Vagina (tissue), 2 donors: ENCODE results near the gene PSMB7. TPM values are rescaled to one million over a fixed set of nuclear protein-coding genes. Genes with fewer than 3 reads are reported as not detected.
A peak's percentile ranks its signal among the peaks of the same experiment; 100 is the strongest.

Experiments used
- DNase-seq, 2 donors: peaks; one replicate each; pipeline ENCODE4 v3.0.0-alpha.2; 2017; ENCODE audit errors: extremely low spot score in 2 of 2
- H3K27ac ChIP-seq: fragments of 200-600 bp; sonication (generic); one replicate; pipeline ENCODE4 v1.5.1; 2019
- H3K27me3 ChIP-seq: fragments of 200-600 bp; sonication (generic); one replicate; pipeline ENCODE4 v1.5.1; 2019
- H3K36me3 ChIP-seq, 2 donors: fragments of 200-600 bp; sonication (generic); one replicate each; pipeline ENCODE4 v1.5.1; 2017 to 2019
- H3K4me1 ChIP-seq: fragments of 200-600 bp; sonication (generic); one replicate; pipeline ENCODE4 v1.5.1; 2019
- H3K4me3 ChIP-seq, 2 donors: fragments of 200-600 bp; sonication (generic); 1 replicate in 1 of 2; 2 replicates in 1 of 2; pipeline ENCODE4 v1.5.1; 2016 to 2019
- H3K9me3 ChIP-seq: fragments of 200-600 bp; sonication (generic); one replicate; pipeline ENCODE4 v1.5.1; 2019
- CTCF ChIP-seq, 3 experiments: fragments of 450-650 bp in 2 of 3; fragments of 200-600 bp in 1 of 3; sonication (generic) in 1 of 3; IDR thresholded peaks; one replicate each; pipeline ENCODE4 v1.5.1; 2017 to 2019; ENCODE audit warnings: antibody characterized with exemption in 3 of 3, mild to moderate bottlenecking in 2 of 3, moderate library complexity in 2 of 3
- POLR2A ChIP-seq, 2 donors: fragments of 450-650 bp; IDR thresholded peaks; one replicate each; pipeline ENCODE4 v1.6.1; 2017; ENCODE audit warnings: antibody characterized with exemption in 2 of 2, mild to moderate bottlenecking in 2 of 2, moderate library complexity in 2 of 2
- POLR2AphosphoS5 ChIP-seq, 2 donors: sonication (generic); formaldehyde crosslinking; IDR thresholded peaks; one replicate each; pipeline ENCODE4 v1.9.0; 2017; ENCODE audit warnings: antibody characterized with exemption in 2 of 2, mild to moderate bottlenecking in 2 of 2, low read depth in 1 of 2; ENCODE audit not compliant: insufficient read depth in 1 of 2
- intact Hi-C: fragments of 100-400 bp; cut with DNase I; formaldehyde crosslinking; loops from one replicate; pipeline ENCODE4 v1.15.1; 2023
- total RNA-seq: library from RNA; depleted of rRNA; stranded (reverse); fragments of >200 nt; gene quantifications from one replicate; pipeline ENCODE4 v1.2.3, GENCODE V29; 2016

The PSMB7 gene
- total RNA-seq, 1 donor from 2014 or later, result 121 TPM

DNA sequence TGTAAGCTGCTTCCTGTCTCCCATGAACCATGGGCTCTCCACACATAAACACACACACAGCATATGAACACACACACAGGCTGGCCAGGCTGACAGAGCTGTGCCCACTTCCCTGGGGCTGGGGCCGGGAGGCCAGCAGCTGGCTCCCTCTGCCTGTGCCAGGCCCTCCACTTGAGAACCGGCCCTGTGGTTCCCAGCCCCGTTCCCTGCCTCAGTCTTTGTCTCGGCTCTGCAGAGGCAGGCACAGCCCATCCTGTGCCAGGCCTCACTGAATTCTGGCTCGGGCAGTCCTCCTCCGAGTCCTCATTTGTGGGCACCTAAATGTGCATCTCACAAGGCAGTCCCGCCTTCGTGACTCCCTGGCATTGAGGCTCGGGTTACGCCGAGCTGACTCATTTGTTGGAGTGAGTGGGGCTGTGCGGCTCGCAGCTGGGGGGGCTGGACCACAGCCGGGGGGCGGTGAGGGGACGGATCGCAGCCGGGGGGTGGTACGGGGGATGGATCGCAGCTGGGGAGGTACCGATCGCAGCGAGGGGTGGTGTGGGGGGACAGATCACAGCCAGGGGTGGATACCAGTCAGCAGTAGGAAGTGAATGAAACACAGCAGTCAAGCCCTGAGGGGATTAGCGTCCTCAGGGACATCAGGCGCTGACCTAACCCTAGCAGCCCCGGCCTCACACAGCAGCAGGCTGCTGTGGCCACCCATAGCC, 72.3 kb downstream of the PSMB7 start:
- Histone ChIP-seq H3K27me3 (no peaks in the 10 kb centered on the region), H3K27ac (peak overlapping the region; percentile 81), H3K4me1 (peaks cover 18% of the 10 kb centered on the region), H3K4me3 (peak overlapping the region; percentile 20 to 26), H3K36me3 (peaks cover 0 to 29% of the 10 kb centered on the region in 2 donors), H3K9me3 (no peaks in the 10 kb centered on the region)
- TF ChIP-seq POLR2AphosphoS5 (IDR thresholded peaks at IDR 0.05; ENCODE audit: insufficient read depth in 1 of 2, low read depth in 1 of 2) (peak in 1 of 2 donors; percentile 58), POLR2A (IDR thresholded peaks at IDR 0.05) (no peak)
- no peak for DNase-seq
- intact Hi-C loops, result no loop called here

- intact Hi-C loops, result no loop called here
Observed at GRCh38 chr9:124342402-124342775, 72.9 kb downstream of the PSMB7 start.

GRCh38 chr9:124341455-124342170, 73.6 kb downstream of the PSMB7 start:
- DNase-seq, result no peak
- peaks cover 0 to 25% of the 10 kb centered on the region in 2 donors for H3K36me3 ChIP-seq
- H3K4me1 ChIP-seq, result peaks cover 18% of the 10 kb centered on the region
- no peaks in the 10 kb centered on the region for H3K27me3 ChIP-seq
- peaks cover 3% of the 10 kb centered on the region for H3K9me3 ChIP-seq
- H3K4me3 ChIP-seq, result no peak overlapping the region
- no peak for TF ChIP-seq CTCF (IDR thresholded peaks at IDR 0.05)
- no peak for TF ChIP-seq POLR2AphosphoS5 (IDR thresholded peaks at IDR 0.05; ENCODE audit: insufficient read depth in 1 of 2, low read depth in 1 of 2)
- no peak for TF ChIP-seq POLR2A (IDR thresholded peaks at IDR 0.05)
- intact Hi-C loops, result no loop called here
- no peak overlapping the region for H3K27ac ChIP-seq

More at GRCh38 chr9:124342402-124342775, 72.9 kb downstream of the PSMB7 start:
- Histone ChIP-seq H3K9me3 (no peaks in the 10 kb centered on the region), H3K4me3 (no peak overlapping the region), H3K36me3 (peaks cover 0 to 29% of the 10 kb centered on the region in 2 donors), H3K27me3 (no peaks in the 10 kb centered on the region), H3K4me1 (peaks cover 18% of the 10 kb centered on the region), H3K27ac (peak overlapping the region; percentile 81)
- TF ChIP-seq CTCF (IDR thresholded peaks at IDR 0.05) (no peak), POLR2AphosphoS5 (IDR thresholded peaks at IDR 0.05; ENCODE audit: insufficient read depth in 1 of 2, low read depth in 1 of 2) (no peak), POLR2A (IDR thresholded peaks at IDR 0.05) (no peak)
- no peak for DNase-seq

DNA sequence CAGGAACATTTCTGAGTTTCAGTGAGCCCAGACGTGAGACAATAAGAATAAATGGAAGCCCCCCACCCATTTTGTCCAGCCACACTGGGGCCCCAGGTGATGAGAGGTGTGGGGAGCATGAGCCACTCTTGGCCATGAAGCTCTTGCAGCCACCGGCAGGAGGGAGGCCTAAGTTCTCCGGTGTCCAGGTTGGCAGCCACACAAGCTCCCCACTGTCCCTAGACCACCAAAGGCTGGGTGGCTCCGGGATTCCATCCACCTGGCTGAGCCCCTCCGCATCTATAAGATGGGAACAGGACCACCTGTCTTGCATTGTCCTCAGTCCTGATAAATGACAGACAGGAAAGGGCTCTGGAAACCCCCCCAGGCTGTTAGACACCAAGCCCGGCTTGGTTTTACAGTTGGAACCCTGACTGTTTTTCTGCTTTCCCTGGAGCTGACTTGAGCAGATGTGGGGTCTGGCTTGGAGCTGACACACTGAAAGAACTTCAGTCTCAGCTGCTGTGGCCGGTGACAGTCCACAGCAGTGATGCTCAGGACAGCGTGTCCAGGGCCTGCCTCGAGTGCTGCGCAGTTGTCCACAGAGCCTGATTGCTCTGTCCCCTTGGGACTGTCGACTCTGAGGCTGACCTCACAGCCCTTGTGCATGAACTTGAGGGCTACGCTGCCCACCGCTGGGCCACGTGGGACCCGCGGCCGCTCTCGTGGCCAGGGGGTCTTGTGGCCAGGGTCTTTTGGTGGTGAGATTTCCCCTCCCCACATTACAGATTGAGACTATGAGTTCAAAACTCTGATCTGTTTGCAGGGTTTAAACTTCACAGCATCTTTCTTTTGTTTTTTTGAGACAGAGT, 74.8 kb downstream of the PSMB7 start:
- peaks cover 0 to 21% of the 10 kb centered on the region in 2 donors for H3K36me3 ChIP-seq
- no peaks in the 10 kb centered on the region for H3K27me3 ChIP-seq
- DNase-seq, result no peak
- peaks cover 18% of the 10 kb centered on the region for H3K4me1 ChIP-seq
- H3K4me3 ChIP-seq, result no peak overlapping the region
- peaks cover 3% of the 10 kb centered on the region for H3K9me3 ChIP-seq
- H3K27ac ChIP-seq, result no peak overlapping the region
- intact Hi-C loops, result no loop called here
- TF ChIP-seq CTCF (IDR thresholded peaks at IDR 0.05) (no peak), POLR2AphosphoS5 (IDR thresholded peaks at IDR 0.05; ENCODE audit: insufficient read depth in 1 of 2, low read depth in 1 of 2) (no peak), POLR2A (IDR thresholded peaks at IDR 0.05) (no peak)

GRCh38 chr9:124339603-124340146, 75.6 kb downstream of the PSMB7 start:
- H3K36me3 ChIP-seq, result peaks cover 0 to 13% of the 10 kb centered on the region in 2 donors
- no peak overlapping the region for H3K4me3 ChIP-seq
- H3K27ac ChIP-seq, result no peak overlapping the region
- no peaks in the 10 kb centered on the region for H3K27me3 ChIP-seq
- H3K9me3 ChIP-seq, result peaks cover 3% of the 10 kb centered on the region
- intact Hi-C loops, result no loop called here
- H3K4me1 ChIP-seq, result peaks cover 18% of the 10 kb centered on the region
- no peak for TF ChIP-seq POLR2A (IDR thresholded peaks at IDR 0.05)
- TF ChIP-seq CTCF (IDR thresholded peaks at IDR 0.05), result no peak
- no peak for TF ChIP-seq POLR2AphosphoS5 (IDR thresholded peaks at IDR 0.05; ENCODE audit: insufficient read depth in 1 of 2, low read depth in 1 of 2)
- no peak for DNase-seq
